Activated CD8-positive, alpha-beta memory T cell treated with anti-CD3 and anti-CD28 coated beads, Interleukin-2, amount 50 U/mL, for 1 hour (primary cell): ENCODE measurements around the gene FSCN2.

ENCODE experiments used
- DNase-seq: peaks from one replicate; pipeline ENCODE4 v3.0.0-alpha.2; 2020; ENCODE audit errors: extremely low read depth

FSCN2 gene

DNA sequence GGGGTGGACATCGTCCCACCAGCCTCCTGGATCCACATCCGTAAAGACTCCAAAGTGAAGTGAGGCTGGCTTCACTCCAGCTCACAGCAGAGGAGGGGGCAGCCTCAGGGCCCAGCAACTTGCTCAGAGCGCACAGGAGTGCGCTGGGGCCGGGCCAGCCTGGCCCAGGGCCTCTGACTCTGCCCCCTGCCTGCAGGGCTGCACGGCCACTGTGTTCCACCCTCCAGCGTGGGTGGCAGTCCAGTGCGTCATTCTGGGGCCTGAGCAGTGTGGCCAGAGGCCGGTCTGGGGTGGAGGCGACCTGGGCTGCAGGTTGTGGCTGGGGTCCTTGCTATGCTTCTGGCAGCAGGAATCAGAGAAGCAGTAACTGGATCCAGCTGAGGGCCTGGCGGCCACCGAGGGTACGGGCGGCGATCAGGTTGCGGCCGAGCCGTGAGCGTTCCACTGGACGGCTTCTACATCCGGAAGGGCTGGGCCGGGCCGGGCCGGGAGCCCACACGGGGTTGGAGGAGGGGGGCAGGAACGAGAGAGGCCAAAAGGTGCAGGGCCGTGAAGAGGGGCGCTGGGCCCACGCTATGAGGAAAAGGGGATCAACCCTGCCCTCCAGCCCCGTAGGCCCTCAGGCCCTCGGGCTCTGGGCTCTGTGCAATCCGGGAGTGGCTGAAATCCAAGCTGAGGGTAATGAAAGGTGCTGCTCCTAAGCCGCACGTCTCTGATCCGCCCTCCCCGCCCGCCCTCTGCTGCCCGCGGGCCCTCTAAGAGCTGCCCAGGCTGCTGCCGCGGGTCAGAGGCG is at the start of gene FSCN2:
FSCN2 (plus strand) TSS at position 787 of the 793 bp plus-strand sequence. CDS start 155 bp downstream, outside the sequence.
- DNase-seq, result no peak

- no peak for DNase-seq
These were observed 48.8 kb upstream of the FSCN2 start for GRCh38 chr17:81479175-81480071.

DNA sequence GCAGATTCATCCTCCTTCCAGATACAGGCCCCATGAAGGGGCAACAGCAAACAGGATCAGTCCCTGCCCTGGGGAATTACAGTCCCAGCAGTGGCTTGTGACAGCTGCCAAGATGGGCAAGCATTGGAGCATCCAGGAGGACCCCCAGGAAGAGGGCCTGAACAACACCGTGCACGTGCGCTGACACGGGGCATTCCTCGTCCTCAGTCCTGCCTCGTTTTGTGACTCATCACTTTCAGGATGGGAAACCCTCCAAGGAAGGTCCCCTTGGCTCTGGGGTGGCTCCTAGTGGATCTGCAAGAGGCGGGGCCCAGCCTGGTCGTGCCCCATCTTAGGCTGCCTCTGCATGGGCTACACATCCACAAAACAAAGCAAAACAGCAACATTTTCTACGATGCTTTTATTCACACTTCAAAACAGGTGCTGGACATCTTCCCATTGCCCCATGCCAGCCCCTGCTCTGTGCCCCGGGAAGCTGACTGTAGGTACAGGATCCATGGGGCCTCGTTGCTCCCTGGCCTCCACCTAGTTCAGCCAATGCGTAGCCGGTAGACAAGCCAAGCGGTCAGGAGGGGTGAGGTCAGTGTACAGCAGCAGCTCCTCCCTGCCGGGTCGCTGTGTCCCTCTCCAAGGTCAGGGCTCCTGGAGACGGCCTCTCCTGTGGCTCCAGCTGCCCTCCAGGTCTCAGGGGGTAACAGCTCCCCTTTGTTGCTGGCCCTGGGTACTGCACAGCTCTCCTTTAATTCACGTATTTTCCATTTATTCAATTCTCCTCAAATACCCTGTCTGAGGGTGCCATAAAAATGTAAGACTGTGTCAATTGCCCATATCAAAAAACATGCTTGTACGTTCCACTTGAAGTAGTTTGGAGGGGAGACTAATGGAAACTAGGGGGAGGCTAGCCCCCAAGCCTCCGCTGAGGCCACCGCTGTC is 47.8 kb upstream of the FSCN2 start:
- DNase-seq, result no peak

- DNase-seq, result peak; percentile 22
These were observed 46.9 kb upstream of the FSCN2 start for GRCh38 chr17:81481073-81481799.

DNA sequence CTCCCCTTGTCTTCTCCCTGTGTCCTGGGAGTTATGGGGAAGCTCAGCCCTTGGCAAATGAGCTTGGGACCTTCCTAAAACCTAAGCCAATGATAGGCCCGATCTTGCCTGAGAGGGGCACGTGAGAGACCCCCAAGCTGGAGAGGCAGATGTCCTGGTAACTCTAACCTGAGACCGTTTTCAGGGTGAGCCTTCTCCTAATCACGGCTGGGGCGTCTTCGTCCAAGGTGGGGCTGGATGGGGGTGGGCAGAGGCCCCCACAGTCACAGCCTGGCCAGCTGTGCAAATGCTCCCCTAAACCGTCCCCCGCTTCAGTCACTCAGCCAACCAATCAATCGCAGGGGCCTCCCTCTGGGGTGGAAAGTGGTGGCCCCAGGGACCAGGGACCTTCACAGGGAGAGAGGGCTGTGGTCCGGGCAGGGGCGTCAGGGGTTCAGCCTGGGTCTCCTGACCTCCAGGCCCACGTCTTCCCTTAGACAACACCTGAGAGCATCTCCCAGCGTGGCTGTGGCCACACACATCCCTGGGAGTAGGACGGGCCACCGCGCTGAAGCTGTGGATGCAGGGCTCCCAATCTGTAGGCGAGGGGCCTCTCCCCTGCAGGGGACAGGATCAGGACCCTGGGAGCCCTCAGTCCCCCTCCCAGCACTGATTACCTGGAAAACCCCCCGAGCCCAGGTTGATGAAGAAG is 46.2 kb upstream of the FSCN2 start:
- DNase-seq, result no peak

- DNase-seq, result no peak
These were observed 45.5 kb upstream of the FSCN2 start for GRCh38 chr17:81482673-81483072.

GRCh38 chr17:81483085-81483861 is 44.9 kb upstream of the FSCN2 start:
- DNase-seq, result no peak

- DNase-seq, result no peak
These were observed 44.3 kb upstream of the FSCN2 start for GRCh38 chr17:81483862-81484194.

DNA sequence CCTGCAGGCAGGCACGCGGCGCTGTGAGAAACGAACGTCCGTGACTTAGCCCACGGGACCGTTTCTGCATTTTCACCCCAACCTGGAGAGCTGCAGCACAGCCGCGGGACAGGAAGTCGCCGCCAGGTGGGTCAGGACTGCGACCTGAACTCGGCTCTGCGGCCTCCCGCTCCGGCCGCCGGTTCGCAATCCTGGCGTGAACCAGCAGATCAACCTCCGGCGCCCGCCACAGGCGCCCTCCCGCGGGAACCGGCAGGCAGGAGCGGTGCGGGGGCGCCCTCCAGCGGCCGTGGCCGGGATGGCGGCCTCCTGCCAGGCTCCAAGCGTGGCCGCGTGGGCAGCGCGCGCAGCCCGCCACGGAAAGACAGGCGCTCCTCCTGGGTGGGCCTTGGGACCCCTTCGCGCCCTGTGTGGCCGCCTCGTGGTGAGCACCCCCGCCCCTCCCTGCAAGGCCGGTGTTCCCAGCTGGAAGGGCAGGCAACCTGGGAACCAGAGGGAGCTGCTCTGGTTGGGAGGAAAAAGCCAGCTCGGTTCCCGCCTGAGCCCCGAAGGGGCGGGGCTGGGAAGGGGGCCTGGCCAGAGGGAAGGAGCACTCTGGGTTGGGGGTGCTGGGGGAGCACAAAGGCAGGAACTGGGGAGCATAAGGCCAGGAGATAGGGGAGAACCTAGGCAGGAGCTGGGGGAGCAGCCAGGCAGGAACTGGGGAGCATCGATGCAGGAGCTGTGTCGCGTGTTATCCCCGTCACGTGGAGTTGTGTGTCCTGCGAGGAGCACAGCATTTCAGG is 43.8 kb upstream of the FSCN2 start:
- DNase-seq, result peak; percentile 49

DNA sequence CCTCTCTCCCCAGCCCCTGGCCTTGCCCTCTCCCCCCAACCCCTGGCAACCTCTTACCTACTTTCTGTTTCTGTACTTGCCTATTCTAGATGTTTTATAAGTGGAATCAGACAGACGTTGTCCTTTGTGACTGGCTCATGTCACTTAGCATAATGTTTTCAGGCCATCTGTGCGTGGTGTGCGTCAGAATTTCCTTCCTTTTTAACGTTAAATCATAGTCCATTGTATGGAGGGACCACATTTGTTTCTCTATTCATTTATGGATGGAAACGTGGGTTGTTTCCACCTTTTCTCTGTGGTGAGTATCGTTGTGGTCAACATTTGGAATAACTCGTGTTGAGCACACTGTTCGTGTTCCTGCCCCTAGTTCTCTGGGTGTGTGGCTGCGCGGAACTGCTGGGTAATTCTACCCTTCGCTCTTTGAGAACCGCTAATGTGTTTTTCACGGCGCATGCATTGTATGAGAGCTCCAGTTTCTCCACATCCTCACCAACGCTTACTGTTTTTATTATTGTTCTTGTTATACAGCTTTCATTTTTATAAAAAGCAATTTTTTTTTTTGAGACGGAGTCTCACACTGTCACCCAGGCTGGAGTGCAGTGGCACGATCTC is 41.9 kb upstream of the FSCN2 start:
- no peak for DNase-seq

DNA sequence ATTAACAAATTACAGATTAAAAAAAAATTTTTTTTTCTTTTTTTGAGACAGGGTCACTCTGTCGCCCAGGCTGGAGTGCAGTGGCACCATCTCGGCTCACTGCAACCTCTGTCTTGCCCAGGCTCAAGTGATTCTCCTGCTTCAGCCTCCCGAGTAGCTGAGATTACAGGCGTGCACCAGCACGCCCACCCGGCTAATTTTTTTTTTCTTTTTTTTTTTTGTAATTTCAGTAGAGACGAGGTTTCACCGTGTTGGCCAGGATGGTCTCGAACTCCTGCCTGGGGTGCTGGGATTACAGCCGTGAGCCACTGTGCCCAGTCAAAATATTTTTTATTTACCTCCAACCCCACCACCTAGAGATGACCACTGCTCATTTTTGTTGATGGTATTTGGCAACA is 41.1 kb upstream of the FSCN2 start:
- DNase-seq, result no peak

- no peak for DNase-seq
These were observed 40.5 kb upstream of the FSCN2 start for GRCh38 chr17:81487487-81488275.

DNA sequence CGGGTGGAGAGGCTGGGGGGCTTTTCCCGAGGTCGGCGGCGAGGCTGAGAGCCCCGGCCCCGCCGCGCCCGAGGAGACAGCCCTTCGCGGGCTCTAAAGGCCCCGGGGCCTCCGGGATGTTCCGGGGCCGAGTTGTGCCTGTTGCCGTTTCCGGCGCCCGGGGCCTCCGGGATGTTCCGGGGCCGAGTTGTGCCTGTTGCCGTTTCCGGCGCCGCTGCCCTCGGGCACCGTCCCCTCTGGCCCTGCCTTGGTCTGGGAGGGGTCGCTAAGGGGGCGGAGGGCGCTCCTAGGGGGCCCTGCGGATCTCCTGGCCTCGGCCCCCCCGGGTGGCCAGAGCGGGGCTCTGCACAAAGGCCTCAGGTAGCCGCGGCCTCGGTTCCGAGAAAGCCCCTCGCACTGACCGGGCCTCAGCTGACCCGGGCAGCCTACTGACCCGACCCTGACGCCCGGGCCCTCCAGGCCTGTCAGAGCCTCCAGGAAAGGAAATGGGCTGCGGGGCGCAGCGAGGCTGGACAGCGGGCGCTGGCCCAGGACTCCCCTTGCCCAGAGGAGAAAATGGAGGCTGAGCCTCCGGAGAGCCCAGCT is 39.8 kb upstream of the FSCN2 start:
- no peak for DNase-seq

DNA sequence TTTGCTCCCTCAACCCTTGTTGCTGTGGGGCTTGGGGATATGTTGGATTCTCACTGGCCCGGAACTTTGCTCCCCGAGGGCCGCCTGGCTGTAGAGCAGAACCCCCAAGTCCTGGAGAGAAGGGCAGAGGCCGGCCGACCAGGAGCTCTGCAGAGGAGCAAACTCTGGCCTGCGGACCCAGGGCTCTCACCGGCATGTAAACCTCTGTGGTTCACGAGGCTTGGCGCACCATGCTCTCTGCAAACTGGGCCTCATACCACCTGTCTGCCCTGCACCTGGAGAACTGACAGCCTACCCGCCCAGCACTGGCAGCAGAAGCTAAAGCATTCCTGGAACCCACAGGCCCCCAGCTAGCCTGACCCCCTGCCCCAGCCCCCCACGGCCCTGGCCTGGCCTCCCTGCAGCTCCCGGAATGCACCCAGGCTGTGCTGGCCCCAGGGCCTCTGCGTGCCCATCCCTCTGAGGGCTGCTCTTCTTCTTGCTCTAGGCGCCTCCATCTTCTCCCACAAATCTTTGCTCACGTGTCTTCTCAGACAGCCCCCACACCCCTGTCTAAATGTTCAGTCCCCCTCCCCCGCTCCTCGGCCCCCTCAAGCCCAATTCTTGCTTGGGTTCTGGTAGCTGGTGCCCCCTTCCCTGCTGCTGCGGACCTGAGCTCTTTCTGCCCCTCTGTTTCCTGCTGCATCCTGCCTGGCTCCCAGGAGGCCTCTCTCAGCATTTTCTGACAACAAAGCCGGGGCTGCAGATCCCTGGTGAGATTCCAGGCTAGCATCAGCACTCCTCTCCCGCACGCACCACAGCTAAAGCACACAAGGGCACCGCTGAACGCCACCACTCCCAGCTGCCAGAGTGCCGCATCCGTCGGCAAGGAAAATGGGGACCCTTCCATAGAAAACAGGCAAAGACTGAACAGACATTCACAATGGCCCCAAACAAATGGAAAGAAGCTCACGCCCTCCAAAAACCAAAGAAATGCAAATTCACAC is 38.9 kb upstream of the FSCN2 start:
- DNase-seq, result no peak

DNA sequence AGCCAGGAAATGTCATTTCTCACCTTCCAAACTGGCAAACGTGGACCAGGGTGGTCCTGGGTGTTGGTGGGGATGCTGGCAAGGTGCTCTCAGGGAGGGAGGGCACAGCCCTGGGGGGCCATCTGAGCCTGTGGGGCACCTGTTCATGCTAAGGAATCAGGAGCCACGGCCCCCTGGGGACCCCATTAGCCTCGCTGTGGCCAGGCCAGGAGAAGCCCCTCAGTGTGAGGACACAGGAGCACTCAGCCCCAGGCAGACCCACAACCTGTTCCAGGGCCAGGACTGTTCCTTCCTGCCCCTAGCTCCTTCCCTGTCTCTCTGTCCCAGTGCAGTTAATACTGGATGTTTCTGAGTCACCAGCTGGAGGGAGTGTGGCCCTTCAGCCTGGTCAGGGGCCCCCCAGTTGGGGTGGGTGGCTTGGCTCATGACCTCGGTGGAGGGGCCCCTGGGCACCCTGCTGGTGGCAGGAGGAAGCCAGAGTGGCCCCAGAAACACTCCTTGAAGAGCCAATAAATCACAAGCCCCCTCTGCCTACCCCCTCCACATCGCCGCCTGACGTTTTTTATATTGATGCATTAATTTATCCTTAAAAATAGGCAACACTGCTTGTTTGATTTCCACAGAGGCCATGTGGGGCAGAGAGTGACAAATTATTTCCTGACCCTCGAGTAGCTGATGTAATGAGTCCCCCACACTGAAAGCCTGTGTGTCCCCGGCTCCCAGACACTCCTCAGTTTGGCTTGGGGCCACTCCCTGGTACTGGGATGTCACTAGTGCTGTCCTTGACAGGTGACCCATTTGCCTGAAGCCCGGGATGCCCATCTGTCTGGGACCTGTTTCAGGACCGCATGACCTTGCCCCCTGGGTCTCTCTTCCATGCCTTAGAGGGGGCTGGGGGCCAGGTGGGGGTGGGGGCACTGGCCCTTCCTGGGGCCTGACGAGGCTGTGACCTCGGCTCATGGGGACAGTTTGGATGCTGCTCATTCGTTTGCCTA is 37.9 kb upstream of the FSCN2 start:
- DNase-seq, result no peak
